AG04450 (cell line): ENCODE measurements around the gene EPGN. TPM values are rescaled to one million over a fixed set of nuclear protein-coding genes. Genes with fewer than 3 reads are reported as not detected.

ENCODE experiments used
- CTCF ChIA-PET: fragments of 300-600, 350-600 bp; formaldehyde crosslinking; extraction: SDS; loops from one replicate; lab custom pipeline; 2022; ENCODE audit warnings: antibody characterized with exemption, inconsistent platforms; lab: Charles Lee
- POLR2A ChIA-PET: fragments of 350-600 bp; formaldehyde crosslinking; extraction: SDS; loops from one replicate; lab custom pipeline; 2021; ENCODE audit warnings: antibody characterized with exemption, inconsistent platforms; lab: Yijun Ruan, JAX
- DNase-seq: peaks from one replicate; pipeline ENCODE4 v3.0.0-alpha.2; 2011; ENCODE audit warnings: low read depth, low spot score
- H3K27ac ChIP-seq: one replicate; pipeline ENCODE4 v1.5.1; 2012; ENCODE audit warnings: low read depth, low read length, control low read depth
- H3K27me3 ChIP-seq: one replicate; pipeline ENCODE4 v1.6.0; 2012; ENCODE audit warnings: low read length; ENCODE audit not compliant: control insufficient read depth, insufficient read depth
- H3K4me3 ChIP-seq: 2 replicates; pipeline ENCODE4 v1.5.1; 2011; ENCODE audit warnings: mild to moderate bottlenecking, low read depth, low read length, control low read depth
- H3K9me3 ChIP-seq: 2 replicates; pipeline ENCODE4 v1.5.1; 2012; ENCODE audit warnings: low read length; ENCODE audit not compliant: control insufficient read depth, insufficient read depth
- polyA plus RNA-seq: library from polyadenylated mRNA; depleted of rRNA; stranded (reverse); fragments of >200 nt; gene quantifications from 2 replicates; pipeline ENCODE4 v1.2.3, GENCODE V29; 2011
- TF ChIP-seq, protein P1 (sequence below): IDR thresholded peaks from 2 replicates; pipeline ENCODE4 v1.5.1; 2011; ENCODE audit warnings: low read depth, low read length, control low read depth, inconsistent platforms

Gene EPGN
- polyA plus RNA-seq, 1 experiment: not detected

DNA sequence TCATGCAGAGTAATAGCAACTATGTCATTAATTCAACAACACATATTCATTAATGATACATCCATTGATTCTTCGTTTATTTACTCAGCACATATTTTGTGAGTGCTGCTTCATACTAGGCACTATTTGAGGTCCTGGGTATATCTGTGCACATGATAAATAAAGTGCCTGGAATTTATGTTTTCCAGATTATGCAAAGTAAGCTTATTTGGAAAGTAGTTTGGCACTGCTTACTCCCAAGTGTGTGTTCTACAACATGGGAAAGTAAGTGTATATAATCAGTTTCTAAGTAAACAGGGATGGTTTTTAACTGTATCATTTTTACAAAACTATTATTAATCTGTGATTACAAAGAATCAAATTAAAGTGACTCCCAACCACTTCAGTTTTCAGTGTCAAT is 16.8 kb upstream of the EPGN start:
- CTCF ChIA-PET: interaction anchor here (0.7 to 1.0 kb wide), 2 partner anchors 14 to 103 kb away, joined by 3 read pairs; no protein-coding TSS in a partner anchor
- Histone ChIP-seq H3K27me3 (no peaks in the 10 kb centered on the region), H3K4me3 (no peak overlapping the region), H3K27ac (no peak overlapping the region), H3K9me3 (no peaks in the 10 kb centered on the region)
- TF ChIP-seq, protein P1, sequence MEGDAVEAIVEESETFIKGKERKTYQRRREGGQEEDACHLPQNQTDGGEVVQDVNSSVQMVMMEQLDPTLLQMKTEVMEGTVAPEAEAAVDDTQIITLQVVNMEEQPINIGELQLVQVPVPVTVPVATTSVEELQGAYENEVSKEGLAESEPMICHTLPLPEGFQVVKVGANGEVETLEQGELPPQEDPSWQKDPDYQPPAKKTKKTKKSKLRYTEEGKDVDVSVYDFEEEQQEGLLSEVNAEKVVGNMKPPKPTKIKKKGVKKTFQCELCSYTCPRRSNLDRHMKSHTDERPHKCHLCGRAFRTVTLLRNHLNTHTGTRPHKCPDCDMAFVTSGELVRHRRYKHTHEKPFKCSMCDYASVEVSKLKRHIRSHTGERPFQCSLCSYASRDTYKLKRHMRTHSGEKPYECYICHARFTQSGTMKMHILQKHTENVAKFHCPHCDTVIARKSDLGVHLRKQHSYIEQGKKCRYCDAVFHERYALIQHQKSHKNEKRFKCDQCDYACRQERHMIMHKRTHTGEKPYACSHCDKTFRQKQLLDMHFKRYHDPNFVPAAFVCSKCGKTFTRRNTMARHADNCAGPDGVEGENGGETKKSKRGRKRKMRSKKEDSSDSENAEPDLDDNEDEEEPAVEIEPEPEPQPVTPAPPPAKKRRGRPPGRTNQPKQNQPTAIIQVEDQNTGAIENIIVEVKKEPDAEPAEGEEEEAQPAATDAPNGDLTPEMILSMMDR: no peak
- no peak for DNase-seq
- POLR2A ChIA-PET: no interaction called here

DNA sequence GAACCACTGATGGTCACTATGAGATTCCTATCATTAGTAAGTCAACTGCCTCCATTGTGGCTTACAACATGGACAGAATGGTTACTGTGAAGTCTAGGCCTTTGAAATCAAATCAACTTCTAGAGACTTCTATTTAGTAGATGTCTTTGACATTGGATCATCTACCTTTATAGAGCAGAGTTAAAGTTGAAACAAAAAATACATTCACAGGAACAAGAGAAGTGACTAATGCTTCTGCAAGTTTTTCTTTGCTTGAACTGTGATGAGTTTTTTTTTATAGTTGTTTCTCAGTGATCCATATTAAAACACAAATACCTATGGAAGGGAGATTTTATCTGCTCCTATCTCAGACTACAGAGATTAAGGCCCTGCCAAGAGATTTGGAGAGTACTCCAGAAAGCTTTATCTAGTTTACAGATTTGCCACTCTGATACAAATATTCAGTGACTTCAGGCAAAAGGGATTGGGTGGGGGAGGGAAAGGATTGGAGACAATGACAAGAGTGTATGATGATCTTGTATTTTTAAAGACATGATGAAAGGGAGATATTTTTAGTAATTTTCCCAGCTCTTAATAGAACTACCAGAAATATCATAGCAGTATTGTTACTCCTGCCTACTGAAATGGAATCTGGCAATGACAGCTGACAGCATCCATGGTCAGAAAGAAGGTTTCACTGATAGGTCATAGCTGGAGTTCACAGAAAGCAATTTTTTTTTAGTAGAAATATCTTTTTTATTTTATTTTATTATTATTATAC is 16.0 kb upstream of the EPGN start:
- Histone ChIP-seq H3K4me3 (no peak overlapping the region), H3K9me3 (no peaks in the 10 kb centered on the region), H3K27ac (no peak overlapping the region), H3K27me3 (no peaks in the 10 kb centered on the region)
- no peak for DNase-seq
- ChIA-PET POLR2A (interaction anchor here (0.6 kb wide), 1 partner anchor 258 kb away, joined by 3 read pairs; no protein-coding TSS in a partner anchor), CTCF (interaction anchor here (0.7 kb wide), 1 partner anchor 14 kb away, joined by 3 read pairs; no protein-coding TSS in a partner anchor)
- TF ChIP-seq, protein P1: no peak

DNA sequence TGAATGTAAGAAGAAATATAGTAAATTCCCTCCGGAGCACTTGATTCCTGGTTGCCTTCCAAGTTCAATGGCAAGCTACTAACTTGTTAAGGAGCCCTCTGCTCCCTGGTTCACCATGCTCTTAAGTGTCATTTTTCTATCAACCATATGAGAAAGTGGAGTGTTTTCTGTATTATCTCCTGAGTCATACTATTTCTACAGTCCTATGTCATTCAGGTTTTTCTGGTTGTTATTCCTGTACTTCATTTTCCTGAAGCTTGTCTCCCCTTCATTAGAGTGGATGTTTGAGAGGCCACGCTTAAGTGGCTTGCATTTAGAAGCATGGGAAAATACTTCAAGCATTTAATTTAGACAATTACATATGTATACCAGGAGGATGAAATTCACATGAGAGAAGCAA is 14.7 kb upstream of the EPGN start:
- no peaks in the 10 kb centered on the region for H3K9me3 ChIP-seq
- CTCF ChIA-PET: no interaction called here
- H3K27ac ChIP-seq: no peak overlapping the region
- H3K4me3 ChIP-seq: no peak overlapping the region
- no peaks in the 10 kb centered on the region for H3K27me3 ChIP-seq
- POLR2A ChIA-PET: interaction anchor here (0.5 kb wide), 1 partner anchor 72 kb away, joined by 4 read pairs; no protein-coding TSS in a partner anchor
- no peak for DNase-seq
- TF ChIP-seq, protein P1: no peak

DNA sequence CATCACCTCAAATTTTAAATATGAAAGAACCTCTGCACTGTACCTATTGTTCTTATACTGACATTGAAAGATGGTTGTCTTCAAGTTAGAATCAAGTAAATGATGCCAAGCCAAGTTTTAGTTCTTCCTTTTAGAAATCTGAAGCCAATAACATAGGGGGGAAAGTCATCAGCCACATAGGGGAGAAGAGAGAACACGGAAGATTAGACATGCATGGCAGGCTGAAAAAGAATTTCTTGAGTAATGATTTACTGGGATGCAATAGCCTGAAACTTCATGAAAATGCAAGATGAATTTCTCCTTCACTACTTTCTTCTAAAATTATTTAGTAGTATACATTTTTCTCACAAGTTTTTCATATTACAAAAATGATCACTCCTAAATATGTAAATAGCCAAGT is 13.6 kb upstream of the EPGN start:
- no peaks in the 10 kb centered on the region for H3K9me3 ChIP-seq
- H3K4me3 ChIP-seq: no peak overlapping the region
- TF ChIP-seq, protein P1: no peak
- CTCF ChIA-PET: no interaction called here
- no peaks in the 10 kb centered on the region for H3K27me3 ChIP-seq
- POLR2A ChIA-PET: no interaction called here
- no peak overlapping the region for H3K27ac ChIP-seq
- no peak for DNase-seq

- Histone ChIP-seq H3K4me3 (no peak overlapping the region), H3K9me3 (no peaks in the 10 kb centered on the region), H3K27me3 (no peaks in the 10 kb centered on the region), H3K27ac (no peak overlapping the region)
- POLR2A ChIA-PET: interaction anchor here (0.6 kb wide), 1 partner anchor 406 kb away, joined by 3 read pairs; no protein-coding TSS in a partner anchor
- DNase-seq: no peak
- TF ChIP-seq, protein P1: no peak
- CTCF ChIA-PET: interaction anchor here (1.1 kb wide), 1 partner anchor 69 kb away, joined by 3 read pairs; no protein-coding TSS in a partner anchor
These were observed 10.7 kb upstream of the EPGN start for GRCh38 chr4:74297539-74297938.
